ENCODE data around the gene LAMC1. TPM values are rescaled to one million over a fixed set of nuclear protein-coding genes. Genes with fewer than 3 reads are reported as not detected.
A peak's percentile ranks its signal among the peaks of the same experiment; 100 is the strongest.

Gene LAMC1
- total RNA-seq, 1 experiment from 2014 or later, result 10.8 TPM

DNA sequence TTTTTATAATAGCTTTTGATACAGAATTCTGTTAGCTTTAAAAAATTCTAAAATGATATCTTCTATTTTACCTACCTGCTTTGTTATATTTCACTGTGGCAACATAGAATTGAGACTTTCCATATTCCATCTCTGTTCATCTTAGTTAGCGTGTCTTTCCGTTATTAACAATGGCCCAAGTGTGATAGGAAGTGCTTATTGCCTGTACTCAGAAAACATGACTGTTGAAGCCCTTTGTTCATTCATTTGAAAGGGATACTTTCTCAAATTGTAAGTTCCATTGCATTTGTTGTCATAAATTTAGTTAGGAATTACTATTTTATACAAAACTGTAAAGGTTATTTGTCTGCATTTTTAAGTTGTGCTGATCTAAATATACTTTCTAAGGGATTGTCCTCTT lies 73.1 kb downstream of the LAMC1 start:
- H3K4me1 ChIP-seq (ENCODE audit: low read length), result peaks cover 5% of the 10 kb centered on the region
- H3K27me3 ChIP-seq (ENCODE audit: low read length), result no peaks in the 10 kb centered on the region
- H3K9ac ChIP-seq (ENCODE audit: low read length), result no peak overlapping the region
- H3K9me3 ChIP-seq (ENCODE audit: low read length), result no peaks in the 10 kb centered on the region
- no peak overlapping the region for H2AFZ ChIP-seq (ENCODE audit: low read length)
- H4K20me1 ChIP-seq (ENCODE audit: insufficient read depth, low read depth, low read length), result peaks cover 7% of the 10 kb centered on the region; the same call in 1 of the 2 replicates
- no peak overlapping the region for H3K4me2 ChIP-seq (ENCODE audit: low read depth, low read length, poor library complexity, severe bottlenecking)
- no peak for DNase-seq
- no peaks in the 10 kb centered on the region for H3K79me2 ChIP-seq (ENCODE audit: low read length)
- H3K4me3 ChIP-seq (ENCODE audit: low read length), result no peak overlapping the region
- no peak overlapping the region for H3K27ac ChIP-seq (ENCODE audit: low read length)
- no peaks in the 10 kb centered on the region for H3K36me3 ChIP-seq (ENCODE audit: insufficient read depth, low read length)
- H3K9me2 ChIP-seq (replicated peaks; ENCODE audit: insufficient read depth, low read length), result no peaks in the 10 kb centered on the region

DNA sequence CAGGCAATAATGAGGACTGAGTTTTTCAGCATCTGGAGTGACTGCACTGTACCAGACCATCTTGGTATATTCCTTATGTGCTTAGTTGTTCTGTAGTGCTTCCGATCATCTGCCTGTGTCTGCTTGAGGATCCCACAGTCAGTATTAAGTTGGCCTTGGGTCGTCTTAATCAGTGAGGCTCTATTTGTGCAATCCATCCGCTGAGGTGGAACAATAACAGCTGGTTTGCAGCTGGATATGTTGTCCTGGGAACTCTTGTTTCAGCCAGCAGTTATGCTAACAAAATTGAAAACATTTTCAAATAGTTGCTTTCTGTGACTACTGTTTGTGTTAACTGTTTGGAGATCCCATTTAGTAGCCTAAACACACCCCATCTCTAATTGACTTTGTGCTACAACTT lies 73.7 kb downstream of the LAMC1 start:
- no peak for DNase-seq
- H3K9ac ChIP-seq (ENCODE audit: low read length), result no peak overlapping the region
- H2AFZ ChIP-seq (ENCODE audit: low read length), result no peak overlapping the region
- no peaks in the 10 kb centered on the region for H3K9me3 ChIP-seq (ENCODE audit: low read length)
- H3K9me2 ChIP-seq (replicated peaks; ENCODE audit: insufficient read depth, low read length), result no peaks in the 10 kb centered on the region
- H3K27me3 ChIP-seq (ENCODE audit: low read length), result no peaks in the 10 kb centered on the region
- H3K36me3 ChIP-seq (ENCODE audit: insufficient read depth, low read length), result no peaks in the 10 kb centered on the region
- peaks cover 7% of the 10 kb centered on the region; the same call in 1 of the 2 replicates for H4K20me1 ChIP-seq (ENCODE audit: insufficient read depth, low read depth, low read length)
- H3K27ac ChIP-seq (ENCODE audit: low read length), result no peak overlapping the region
- peaks cover 8% of the 10 kb centered on the region for H3K4me1 ChIP-seq (ENCODE audit: low read length)
- H3K79me2 ChIP-seq (ENCODE audit: low read length), result no peaks in the 10 kb centered on the region
- H3K4me3 ChIP-seq (ENCODE audit: low read length), result no peak overlapping the region
- H3K4me2 ChIP-seq (ENCODE audit: low read depth, low read length, poor library complexity, severe bottlenecking), result no peak overlapping the region

DNA sequence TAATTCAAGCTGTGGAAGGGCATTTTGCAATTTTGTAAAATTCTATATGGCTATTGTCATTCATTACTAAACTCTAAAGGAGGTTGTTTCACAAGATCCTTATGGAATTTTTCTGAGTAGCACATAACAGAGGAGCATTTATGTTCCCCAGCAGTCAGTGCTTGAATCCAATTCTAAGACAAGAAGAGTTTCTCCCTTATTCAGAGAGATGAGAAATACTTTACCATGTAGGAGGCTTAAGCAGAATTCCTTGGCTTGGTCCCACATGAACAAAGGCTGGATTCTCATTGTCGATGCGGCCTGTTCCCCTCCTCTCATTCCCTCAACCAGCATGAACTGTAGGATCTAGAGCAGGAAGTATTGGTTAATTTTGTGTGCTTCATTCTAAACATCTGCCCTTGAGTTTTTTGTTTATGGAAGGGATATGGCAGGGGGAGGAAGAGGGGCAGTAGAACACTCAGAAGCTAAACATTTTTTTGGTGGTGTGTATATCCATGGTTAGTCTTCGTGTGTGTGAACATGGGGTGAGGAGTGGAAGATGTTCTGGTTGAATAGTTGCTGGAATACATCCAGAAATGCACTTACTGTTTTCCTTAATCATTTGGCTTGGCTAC lies 74.3 kb downstream of the LAMC1 start:
- H2AFZ ChIP-seq (ENCODE audit: low read length), result no peak overlapping the region
- H3K27ac ChIP-seq (ENCODE audit: low read length), result no peak overlapping the region
- peak; percentile 7 for DNase-seq
- H3K9me3 ChIP-seq (ENCODE audit: low read length), result no peaks in the 10 kb centered on the region
- H3K4me2 ChIP-seq (ENCODE audit: low read depth, low read length, poor library complexity, severe bottlenecking), result no peak overlapping the region
- no peak overlapping the region for H3K4me3 ChIP-seq (ENCODE audit: low read length)
- no peaks in the 10 kb centered on the region for H3K79me2 ChIP-seq (ENCODE audit: low read length)
- peaks cover 9% of the 10 kb centered on the region for H3K4me1 ChIP-seq (ENCODE audit: low read length)
- H3K9ac ChIP-seq (ENCODE audit: low read length), result no peak overlapping the region
- peaks cover 7% of the 10 kb centered on the region; the same call in 1 of the 2 replicates for H4K20me1 ChIP-seq (ENCODE audit: insufficient read depth, low read depth, low read length)
- no peaks in the 10 kb centered on the region for H3K36me3 ChIP-seq (ENCODE audit: insufficient read depth, low read length)
- H3K9me2 ChIP-seq (replicated peaks; ENCODE audit: insufficient read depth, low read length), result no peaks in the 10 kb centered on the region
- H3K27me3 ChIP-seq (ENCODE audit: low read length), result no peaks in the 10 kb centered on the region

DNA sequence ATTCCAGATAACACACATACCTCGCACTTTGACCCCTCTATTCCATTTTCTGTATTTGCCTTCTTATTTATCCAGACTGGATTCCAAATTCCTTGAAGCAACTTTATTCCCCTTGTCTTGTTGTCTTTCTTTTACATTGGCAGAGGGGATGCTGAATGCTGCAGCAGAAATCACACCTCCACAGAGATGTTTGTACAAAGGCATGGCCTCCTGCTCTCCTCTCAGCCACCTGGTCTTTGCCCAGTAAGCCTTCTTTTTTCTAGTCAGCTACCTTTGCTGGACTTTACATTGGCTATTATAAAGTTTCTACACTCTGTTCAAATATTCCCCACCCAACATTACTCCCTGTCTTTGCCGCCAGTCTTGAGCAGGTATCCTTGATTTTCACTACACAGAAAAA lies 75.1 kb downstream of the LAMC1 start:
- no peak overlapping the region for H2AFZ ChIP-seq (ENCODE audit: low read length)
- H3K9me3 ChIP-seq (ENCODE audit: low read length), result no peaks in the 10 kb centered on the region
- H3K9ac ChIP-seq (ENCODE audit: low read length), result no peak overlapping the region
- no peaks in the 10 kb centered on the region for H3K27me3 ChIP-seq (ENCODE audit: low read length)
- no peaks in the 10 kb centered on the region for H3K9me2 ChIP-seq (replicated peaks; ENCODE audit: insufficient read depth, low read length)
- no peaks in the 10 kb centered on the region for H3K36me3 ChIP-seq (ENCODE audit: insufficient read depth, low read length)
- peaks cover 7% of the 10 kb centered on the region; the same call in 1 of the 2 replicates for H4K20me1 ChIP-seq (ENCODE audit: insufficient read depth, low read depth, low read length)
- no peak for DNase-seq
- H3K27ac ChIP-seq (ENCODE audit: low read length), result no peak overlapping the region
- H3K4me2 ChIP-seq (ENCODE audit: low read depth, low read length, poor library complexity, severe bottlenecking), result no peak overlapping the region
- H3K4me3 ChIP-seq (ENCODE audit: low read length), result no peak overlapping the region
- no peaks in the 10 kb centered on the region for H3K79me2 ChIP-seq (ENCODE audit: low read length)
- peaks cover 8% of the 10 kb centered on the region for H3K4me1 ChIP-seq (ENCODE audit: low read length)

DNA sequence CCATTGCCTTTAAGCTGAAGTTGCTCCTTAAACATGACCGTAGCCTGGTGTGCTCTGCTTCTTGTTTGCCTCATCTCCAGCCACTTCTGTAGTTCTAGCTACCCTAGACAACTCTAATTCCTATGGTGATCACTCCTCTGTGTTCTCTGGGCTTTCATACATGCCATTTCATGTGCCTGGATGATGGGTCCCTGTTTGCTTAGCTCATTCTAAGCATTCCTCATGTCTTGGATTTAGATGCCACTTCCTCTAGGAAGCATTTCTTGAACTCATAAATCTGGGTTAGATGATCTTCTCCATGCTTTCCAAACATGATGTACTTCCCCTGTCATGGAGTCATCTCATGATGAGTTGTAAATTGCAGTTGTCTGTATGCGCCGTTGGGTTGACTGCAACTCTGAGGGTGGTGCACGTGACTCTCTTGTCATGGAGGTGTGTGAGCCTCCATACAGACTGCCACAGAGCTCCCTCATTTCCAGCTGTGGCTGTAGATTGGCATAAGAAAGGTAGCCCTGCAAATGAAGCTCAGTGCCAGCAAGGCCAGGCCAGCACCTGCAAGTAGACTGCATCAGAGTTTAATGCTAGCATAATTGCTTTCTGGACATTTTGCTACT lies 77.2 kb downstream of the LAMC1 start:
- Histone ChIP-seq H3K4me1 (ENCODE audit: low read length) (peaks cover 8% of the 10 kb centered on the region), H4K20me1 (ENCODE audit: insufficient read depth, low read depth, low read length) (peaks cover 7% of the 10 kb centered on the region; the same call in 1 of the 2 replicates), H3K79me2 (ENCODE audit: low read length) (no peaks in the 10 kb centered on the region), H3K4me2 (ENCODE audit: low read depth, low read length, poor library complexity, severe bottlenecking) (no peak overlapping the region), H3K9me2 (replicated peaks; ENCODE audit: insufficient read depth, low read length) (no peaks in the 10 kb centered on the region), H3K9ac (ENCODE audit: low read length) (no peak overlapping the region), H3K36me3 (ENCODE audit: insufficient read depth, low read length) (no peaks in the 10 kb centered on the region), H3K4me3 (ENCODE audit: low read length) (no peak overlapping the region), H3K27ac (ENCODE audit: low read length) (no peak overlapping the region), H3K27me3 (ENCODE audit: low read length) (no peaks in the 10 kb centered on the region), H2AFZ (ENCODE audit: low read length) (no peak overlapping the region), H3K9me3 (ENCODE audit: low read length) (no peaks in the 10 kb centered on the region)
- no peak for DNase-seq

DNA sequence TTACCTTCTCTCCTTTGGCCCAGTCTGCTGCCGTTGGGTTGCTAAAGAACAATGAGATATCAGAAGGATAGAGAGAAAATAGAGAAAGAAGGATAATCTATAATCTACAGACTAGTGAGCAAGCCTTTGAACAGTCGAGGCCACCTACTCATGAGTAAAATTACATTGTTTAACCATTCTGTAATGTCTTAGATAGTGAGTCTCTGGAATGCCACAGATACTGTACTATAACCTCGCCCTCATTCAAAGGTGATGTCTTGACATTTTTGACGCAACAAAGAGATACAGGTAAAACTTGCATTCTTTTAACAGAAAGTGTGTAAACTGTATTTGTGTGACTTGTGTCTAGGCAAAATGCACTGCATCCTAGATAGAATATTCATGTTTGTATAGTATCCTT lies 77.9 kb downstream of the LAMC1 start:
- H3K4me1 ChIP-seq (ENCODE audit: low read length), result peaks cover 8% of the 10 kb centered on the region
- no peak overlapping the region for H3K4me3 ChIP-seq (ENCODE audit: low read length)
- H3K27me3 ChIP-seq (ENCODE audit: low read length), result no peaks in the 10 kb centered on the region
- no peak overlapping the region for H3K9ac ChIP-seq (ENCODE audit: low read length)
- H3K9me2 ChIP-seq (replicated peaks; ENCODE audit: insufficient read depth, low read length), result no peaks in the 10 kb centered on the region
- no peaks in the 10 kb centered on the region for H3K36me3 ChIP-seq (ENCODE audit: insufficient read depth, low read length)
- H2AFZ ChIP-seq (ENCODE audit: low read length), result no peak overlapping the region
- H3K4me2 ChIP-seq (ENCODE audit: low read depth, low read length, poor library complexity, severe bottlenecking), result no peak overlapping the region
- no peak overlapping the region for H3K27ac ChIP-seq (ENCODE audit: low read length)
- peaks cover 7% of the 10 kb centered on the region; the same call in 1 of the 2 replicates for H4K20me1 ChIP-seq (ENCODE audit: insufficient read depth, low read depth, low read length)
- no peak for DNase-seq
- H3K9me3 ChIP-seq (ENCODE audit: low read length), result no peaks in the 10 kb centered on the region
- no peaks in the 10 kb centered on the region for H3K79me2 ChIP-seq (ENCODE audit: low read length)

DNA sequence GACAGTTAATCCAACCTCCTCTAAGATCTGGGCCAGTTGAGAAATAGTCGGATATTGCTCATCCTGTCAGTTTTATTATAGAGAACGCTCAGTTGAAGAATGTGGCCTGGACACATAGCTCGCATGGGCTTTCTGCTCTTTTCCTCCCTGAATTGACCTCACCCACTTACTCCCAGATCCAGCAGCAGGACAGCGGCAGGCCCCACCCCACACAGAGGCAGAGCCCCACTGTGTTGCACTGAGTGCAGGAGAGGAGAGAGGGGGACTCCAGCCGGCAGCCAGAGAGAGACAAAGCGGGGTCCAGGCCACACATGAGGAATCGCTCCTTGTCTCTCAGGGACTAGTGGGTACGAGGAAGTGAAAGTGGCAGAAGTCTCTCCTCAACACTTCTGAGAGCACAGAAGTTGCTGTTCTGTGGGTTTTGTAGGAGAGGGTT lies 78.6 kb downstream of the LAMC1 start:
- no peak for DNase-seq

DNA sequence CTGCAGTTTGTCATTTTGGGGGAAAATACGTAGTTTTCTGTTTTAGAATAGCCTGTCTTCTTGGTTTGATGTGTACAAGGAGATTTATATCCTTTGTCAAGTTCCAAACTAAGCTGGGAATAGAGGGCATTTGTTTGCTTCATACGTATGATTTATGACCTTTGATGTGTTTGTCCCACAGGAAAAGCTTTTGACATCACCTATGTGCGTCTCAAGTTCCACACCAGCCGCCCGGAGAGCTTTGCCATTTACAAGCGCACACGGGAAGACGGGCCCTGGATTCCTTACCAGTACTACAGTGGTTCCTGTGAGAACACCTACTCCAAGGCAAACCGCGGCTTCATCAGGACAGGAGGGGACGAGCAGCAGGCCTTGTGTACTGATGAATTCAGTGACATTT lies 79.9 kb downstream of the LAMC1 start:
- Histone ChIP-seq H3K36me3 (ENCODE audit: insufficient read depth, low read length) (no peaks in the 10 kb centered on the region), H3K4me3 (ENCODE audit: low read length) (no peak overlapping the region), H3K4me1 (ENCODE audit: low read length) (peaks cover 8% of the 10 kb centered on the region), H3K27ac (ENCODE audit: low read length) (no peak overlapping the region), H3K9ac (ENCODE audit: low read length) (no peak overlapping the region), H4K20me1 (ENCODE audit: insufficient read depth, low read depth, low read length) (no peaks in the 10 kb centered on the region), H3K27me3 (ENCODE audit: low read length) (no peaks in the 10 kb centered on the region), H3K9me3 (ENCODE audit: low read length) (no peaks in the 10 kb centered on the region), H3K79me2 (ENCODE audit: low read length) (no peaks in the 10 kb centered on the region), H3K4me2 (ENCODE audit: low read depth, low read length, poor library complexity, severe bottlenecking) (no peak overlapping the region), H3K9me2 (replicated peaks; ENCODE audit: insufficient read depth, low read length) (no peaks in the 10 kb centered on the region), H2AFZ (ENCODE audit: low read length) (no peak overlapping the region)
- no peak for DNase-seq

More for the DNA sequence above, 78.6 kb downstream of the LAMC1 start:
- Histone ChIP-seq H3K4me2 (ENCODE audit: low read depth, low read length, poor library complexity, severe bottlenecking) (no peak overlapping the region), H3K4me3 (ENCODE audit: low read length) (no peak overlapping the region), H3K4me1 (ENCODE audit: low read length) (peaks cover 8% of the 10 kb centered on the region), H3K9me2 (replicated peaks; ENCODE audit: insufficient read depth, low read length) (no peaks in the 10 kb centered on the region), H3K79me2 (ENCODE audit: low read length) (no peaks in the 10 kb centered on the region), H3K9ac (ENCODE audit: low read length) (no peak overlapping the region), H2AFZ (ENCODE audit: low read length) (no peak overlapping the region), H3K27ac (ENCODE audit: low read length) (no peak overlapping the region), H3K27me3 (ENCODE audit: low read length) (no peaks in the 10 kb centered on the region), H4K20me1 (ENCODE audit: insufficient read depth, low read depth, low read length) (peaks cover 5% of the 10 kb centered on the region; the same call in 1 of the 2 replicates), H3K36me3 (ENCODE audit: insufficient read depth, low read length) (no peaks in the 10 kb centered on the region), H3K9me3 (ENCODE audit: low read length) (no peaks in the 10 kb centered on the region)

Data from Karpas-422 (cell line).